Activated T-cell treated with anti-CD3 and anti-CD28 coated beads for 4 hours (primary cell): ENCODE results near the gene TGFBR3.

Experiments
- DNase-seq: peaks from one replicate; pipeline ENCODE4 v3.0.0-alpha.2; 2020

The TGFBR3 gene

DNA sequence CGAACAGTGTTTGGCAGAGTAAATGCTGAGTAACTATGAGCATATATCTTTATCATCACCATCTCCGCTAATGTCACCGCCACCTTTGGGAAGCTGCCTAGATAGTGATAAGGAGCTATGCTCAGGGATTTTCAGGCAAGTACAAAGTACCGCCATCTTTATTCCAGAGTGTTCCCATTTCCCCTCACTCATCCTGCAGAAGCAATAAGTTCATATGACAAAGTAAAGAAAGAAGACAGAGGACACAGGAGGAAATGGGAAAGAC lies 89.6 kb downstream of the TGFBR3 start:
- no peak for DNase-seq

- no peak for DNase-seq
These were observed 90.2 kb downstream of the TGFBR3 start for GRCh38 chr1:91795591-91796389.

- DNase-seq = no peak
These were observed 92.1 kb downstream of the TGFBR3 start for GRCh38 chr1:91793877-91794276.

GRCh38 chr1:91793189-91793588 lies 92.8 kb downstream of the TGFBR3 start:
- DNase-seq = no peak

GRCh38 chr1:91792489-91793071 lies 93.4 kb downstream of the TGFBR3 start:
- DNase-seq = no peak

- DNase-seq = no peak
These were observed 94.1 kb downstream of the TGFBR3 start for GRCh38 chr1:91791691-91792488.

- no peak for DNase-seq
These were observed 94.8 kb downstream of the TGFBR3 start for GRCh38 chr1:91791103-91791502.

DNA sequence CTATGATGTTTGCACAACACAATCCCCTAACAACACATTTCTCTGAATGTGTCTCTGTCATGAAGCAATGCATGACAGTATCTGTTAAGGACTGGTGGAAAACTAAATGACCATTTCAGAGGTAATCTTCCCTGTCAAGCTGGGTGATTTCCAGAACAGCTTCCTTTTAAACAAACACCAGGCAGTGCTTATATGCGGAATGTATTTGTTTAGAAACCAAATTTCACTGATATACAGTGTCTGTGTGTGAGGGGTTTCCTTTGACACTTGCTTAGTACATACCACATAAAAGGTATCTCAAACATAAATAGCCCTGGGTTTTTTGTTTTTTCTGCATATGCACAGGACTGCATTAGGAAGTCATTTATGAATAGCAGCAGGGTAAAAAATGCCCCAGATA lies 95.6 kb downstream of the TGFBR3 start:
- DNase-seq = no peak

GRCh38 chr1:91789273-91789997 lies 96.5 kb downstream of the TGFBR3 start:
- DNase-seq = no peak

DNA sequence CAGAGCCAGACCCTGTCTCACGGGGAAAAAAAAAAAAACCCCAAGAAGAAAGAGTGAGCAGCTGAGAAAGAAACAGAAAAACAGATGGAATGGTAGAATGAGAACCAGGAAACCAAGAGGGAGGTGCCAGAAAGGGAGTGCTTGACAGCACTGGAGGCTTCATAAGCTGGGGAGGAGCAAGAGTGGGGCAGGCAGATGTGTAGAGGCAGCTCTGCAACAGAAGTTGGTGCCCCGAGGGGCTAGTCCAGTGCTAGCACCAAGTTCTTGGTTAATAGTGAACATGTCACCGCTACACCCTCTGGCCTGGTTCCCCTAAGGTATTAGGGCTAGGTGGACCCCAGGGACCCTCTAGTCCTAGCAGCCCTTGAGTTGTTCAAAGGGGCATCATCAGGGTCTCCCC lies 98.0 kb downstream of the TGFBR3 start:
- no peak for DNase-seq

DNA sequence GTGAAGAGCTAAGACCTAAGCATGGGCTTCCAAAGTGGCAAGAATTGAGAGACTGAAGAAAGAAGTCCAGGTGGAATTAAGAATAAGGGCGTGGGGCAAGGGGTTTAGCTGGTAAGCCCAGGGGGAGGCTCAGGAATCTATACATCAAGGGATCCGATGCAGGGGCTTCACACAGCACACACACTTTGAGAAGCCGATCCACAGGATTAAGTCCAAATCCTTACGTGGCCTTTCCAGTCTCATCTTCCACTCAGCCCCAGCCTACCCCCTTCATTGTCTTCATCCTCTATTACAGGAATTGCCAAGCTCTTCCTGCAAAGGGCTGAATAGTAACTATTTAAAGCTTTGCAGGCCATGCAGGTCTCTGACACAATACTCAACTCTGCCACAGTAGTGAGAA lies 101.3 kb downstream of the TGFBR3 start:
- no peak for DNase-seq

GRCh38 chr1:91784191-91784590 lies 101.8 kb downstream of the TGFBR3 start:
- DNase-seq = no peak

DNA sequence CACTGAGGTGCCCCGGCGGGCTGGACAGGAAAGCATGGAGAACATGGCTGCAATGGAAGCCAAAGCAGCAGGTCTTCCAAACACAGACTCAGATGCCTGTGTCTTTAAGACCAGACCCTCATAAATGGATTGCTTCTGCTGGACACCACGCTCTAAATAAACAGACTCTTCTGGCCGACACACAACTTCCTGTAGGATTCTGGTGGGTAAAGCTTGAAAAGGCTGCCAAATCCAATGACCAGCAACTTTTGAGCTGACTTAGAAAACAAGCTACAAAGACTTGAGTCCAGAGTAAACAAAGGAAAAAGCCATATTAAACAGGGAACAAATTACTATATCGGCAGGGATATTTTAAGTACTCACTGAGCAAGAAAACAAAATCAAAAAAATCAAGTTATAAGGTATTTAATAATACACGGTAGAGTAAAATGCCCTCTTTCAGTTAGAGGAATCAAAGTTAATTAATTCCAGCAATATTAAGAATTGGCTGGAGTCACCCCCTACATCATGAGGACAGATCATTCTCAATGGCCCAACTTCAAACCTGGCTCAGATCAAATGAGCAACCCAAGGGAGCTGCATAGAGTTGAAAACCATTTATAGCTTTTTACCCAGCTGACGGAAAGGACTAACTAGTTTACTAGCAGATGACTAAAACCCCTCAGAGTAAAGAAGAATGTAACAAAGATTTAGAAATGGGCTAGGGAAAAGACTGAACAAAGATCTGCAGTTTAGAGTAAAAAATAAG lies 102.4 kb downstream of the TGFBR3 start:
- DNase-seq = no peak

DNA sequence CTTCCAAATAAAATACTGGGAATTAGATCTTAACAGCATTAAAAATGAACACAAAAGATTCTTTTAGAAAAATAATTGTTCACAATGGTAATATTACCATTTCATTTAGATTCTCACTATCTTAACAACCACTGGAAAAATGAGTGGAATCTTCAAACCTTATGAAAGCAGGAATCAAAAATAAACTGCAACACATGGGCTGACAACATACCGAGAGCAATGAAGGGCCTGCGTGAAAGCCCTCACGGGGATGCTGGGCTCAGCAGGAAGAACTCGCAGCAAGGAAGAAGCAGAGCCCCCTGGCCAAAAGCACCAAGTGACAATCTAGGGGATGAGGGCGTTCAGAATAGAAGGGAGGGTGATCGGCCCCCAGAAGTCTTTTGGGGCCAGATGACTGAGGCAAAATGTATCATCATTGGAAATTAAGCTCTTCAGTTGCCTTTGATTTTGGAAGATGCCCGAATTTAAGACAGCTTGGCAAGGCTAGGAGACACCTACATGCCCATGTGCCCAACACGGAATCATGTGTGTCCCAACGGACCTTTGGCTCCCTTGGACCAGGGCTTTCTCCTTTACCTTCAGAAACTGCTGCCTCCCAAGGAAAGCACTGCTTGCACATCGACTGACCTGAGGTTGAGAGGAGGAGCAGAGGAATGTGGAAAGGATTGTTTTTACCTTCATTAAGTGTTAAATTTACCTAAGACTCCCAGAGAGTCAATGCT lies 103.9 kb downstream of the TGFBR3 start:
- DNase-seq = no peak

DNA sequence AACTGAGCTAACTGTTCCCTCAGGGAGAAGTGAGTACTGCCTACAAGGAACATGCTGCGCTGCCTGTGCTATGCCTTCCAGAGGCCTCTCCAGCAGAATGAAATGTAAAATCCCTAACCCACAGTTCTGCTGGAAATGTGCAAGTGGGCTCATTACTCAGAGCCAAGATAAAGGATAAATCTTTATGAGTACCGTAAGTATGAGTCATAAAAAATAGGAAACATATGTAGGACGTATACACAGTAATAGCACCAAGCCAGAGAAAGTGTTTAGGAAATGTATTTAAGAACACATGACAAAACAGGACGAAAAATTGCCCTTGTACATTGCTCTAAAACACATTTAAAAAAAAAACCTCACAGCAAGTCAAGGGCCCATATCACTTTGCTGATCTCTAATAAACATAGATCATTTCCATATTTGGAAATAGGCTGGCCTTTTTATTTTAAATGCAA lies 104.6 kb downstream of the TGFBR3 start:
- no peak for DNase-seq

- DNase-seq = no peak
These were observed 106.4 kb downstream of the TGFBR3 start for GRCh38 chr1:91779548-91780021.

GRCh38 chr1:91778964-91779363 lies 107.0 kb downstream of the TGFBR3 start:
- DNase-seq = no peak

DNA sequence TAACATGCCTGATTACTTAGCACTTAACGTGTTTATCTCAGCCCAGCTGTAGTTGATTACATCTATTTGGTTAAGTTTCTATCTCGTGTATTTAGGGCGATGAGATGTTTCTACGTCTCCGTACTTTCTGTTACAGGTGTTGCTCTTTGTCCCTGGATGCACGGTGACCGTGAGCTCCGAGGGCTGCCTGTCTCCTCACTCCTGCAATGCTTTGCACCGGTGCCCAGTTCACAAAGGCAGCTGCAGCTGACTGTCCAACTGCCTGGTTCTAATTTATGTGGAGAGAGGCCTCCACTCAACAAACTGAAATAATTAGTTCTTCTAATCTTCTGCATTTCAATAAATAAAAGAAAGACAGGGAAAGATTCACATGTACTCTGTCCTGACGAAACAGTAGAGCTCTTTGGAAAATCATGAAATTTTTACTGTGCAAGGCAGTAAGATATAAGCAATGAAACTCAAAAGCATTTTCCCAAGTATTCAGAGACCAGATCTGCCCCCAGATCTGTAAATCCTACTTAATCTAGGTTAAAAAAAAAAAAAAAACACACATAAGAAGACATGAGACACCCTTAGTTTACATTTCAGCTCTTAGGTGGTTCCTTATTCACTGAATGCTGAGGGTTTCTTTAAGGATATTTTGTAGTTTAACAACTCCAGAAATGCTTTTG lies 108.2 kb downstream of the TGFBR3 start:
- no peak for DNase-seq

GRCh38 chr1:91777196-91777595 lies 108.8 kb downstream of the TGFBR3 start:
- DNase-seq = no peak

DNA sequence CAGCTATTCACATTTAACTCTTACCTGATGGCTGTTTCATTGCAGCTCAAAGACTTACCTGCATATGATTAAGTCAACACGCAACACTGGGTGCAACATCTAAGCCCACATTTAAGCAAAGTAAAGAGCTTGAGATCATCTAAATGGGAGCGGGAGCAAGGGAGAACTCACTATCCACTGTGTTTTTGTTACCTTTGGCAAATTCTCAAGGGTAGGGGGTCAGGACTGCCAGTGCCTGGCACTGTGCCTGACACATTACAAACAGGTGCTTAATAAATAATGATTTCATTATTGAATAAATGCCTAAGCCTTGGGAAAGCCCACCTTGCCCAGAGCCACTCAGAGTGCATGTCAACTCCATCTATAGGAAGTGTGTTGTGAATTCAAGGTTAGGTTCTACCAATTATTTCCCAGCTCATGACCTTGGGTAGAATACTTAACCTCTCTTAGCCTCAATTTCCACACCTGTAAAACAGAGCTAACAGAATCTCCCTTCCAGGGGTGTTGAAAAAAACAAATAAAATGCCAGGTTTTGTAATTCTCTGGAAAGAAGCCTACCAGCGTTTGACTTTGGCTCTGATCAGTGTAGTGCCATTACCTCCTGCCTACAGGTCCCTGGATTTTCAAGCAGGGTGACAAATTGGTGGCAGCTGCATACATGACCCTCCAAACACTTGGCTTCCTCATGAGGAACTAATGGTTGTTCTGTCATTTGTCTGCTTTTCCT lies 109.7 kb downstream of the TGFBR3 start:
- DNase-seq = no peak

- DNase-seq = no peak
These were observed 110.7 kb downstream of the TGFBR3 start for GRCh38 chr1:91775227-91775626.
